Activated gamma-delta T cell treated with Interleukin-2 at 50 U/mL for 16 hours (primary cell): Measurements from ENCODE around the gene SFXN1.
"Not testable (repeated sequence)": the region's sequence is repeated elsewhere in the genome, so short reads cannot be mapped to it uniquely, and the experiment has no call there.

ENCODE experiments used
- DNase-seq: peaks from one replicate; pipeline ENCODE4 v3.0.0-alpha.2; 2020

The SFXN1 gene

GRCh38 chr5:175478384-175479124 lies at the start of gene SFXN1:
Gene SFXN1 (plus strand): TSS chr5:175478560. CDS start chr5:175492104, 13,544 bp downstream.
- DNase-seq, result peak; percentile 69

- DNase-seq, result no peak
Observed at GRCh38 chr5:175434800-175435199, 43.6 kb upstream of the SFXN1 start.

- DNase-seq, result no peak
Observed at GRCh38 chr5:175436359-175436758, 42.0 kb upstream of the SFXN1 start.

- no peak for DNase-seq
Observed at GRCh38 chr5:175438234-175438857, 40.0 kb upstream of the SFXN1 start.

- DNase-seq, result no peak
Observed at GRCh38 chr5:175443514-175444059, 34.8 kb upstream of the SFXN1 start.

GRCh38 chr5:175444060-175444904 lies 34.1 kb upstream of the SFXN1 start, which contains the start of gene DRD1:
Gene DRD1 (minus strand): TSS chr5:175444182. CDS start chr5:175443099, 1,083 bp downstream.
- DNase-seq, result peak; percentile 26

- DNase-seq, result no peak
Observed at GRCh38 chr5:175444905-175445456, 33.4 kb upstream of the SFXN1 start.

GRCh38 chr5:175446378-175446777 lies 32.0 kb upstream of the SFXN1 start:
- not testable (repeated sequence) for DNase-seq

GRCh38 chr5:175447571-175447970 lies 30.8 kb upstream of the SFXN1 start:
- DNase-seq, result no peak

- DNase-seq, result no peak
Observed at GRCh38 chr5:175448276-175448675, 30.1 kb upstream of the SFXN1 start.

- DNase-seq, result no peak
Observed at GRCh38 chr5:175452166-175452565, 26.2 kb upstream of the SFXN1 start.

- not testable (repeated sequence) for DNase-seq
Observed at GRCh38 chr5:175454338-175454737, 24.0 kb upstream of the SFXN1 start.

- DNase-seq, result no peak
Observed at GRCh38 chr5:175456105-175456742, 22.1 kb upstream of the SFXN1 start.

- DNase-seq, result no peak
Observed at GRCh38 chr5:175457466-175457865, 20.9 kb upstream of the SFXN1 start.

GRCh38 chr5:175460126-175460525 lies 18.2 kb upstream of the SFXN1 start:
- no peak for DNase-seq

- no peak for DNase-seq
Observed at GRCh38 chr5:175460552-175460951, 17.8 kb upstream of the SFXN1 start.

- no peak for DNase-seq
Observed at GRCh38 chr5:175461370-175461769, 17.0 kb upstream of the SFXN1 start.

- DNase-seq, result no peak
Observed at GRCh38 chr5:175463641-175464040, 14.7 kb upstream of the SFXN1 start.

- DNase-seq, result peak; percentile 67
Observed at GRCh38 chr5:175464074-175464941, 14.1 kb upstream of the SFXN1 start.

GRCh38 chr5:175464942-175465233 lies 13.5 kb upstream of the SFXN1 start:
- DNase-seq, result no peak

GRCh38 chr5:175465282-175465681 lies 13.1 kb upstream of the SFXN1 start:
- DNase-seq, result no peak
